Kidney epithelial cell (primary cell): Measurements from ENCODE around the gene FGF22. TPM values are rescaled to one million over a fixed set of nuclear protein-coding genes. Genes with fewer than 3 reads are reported as not detected.
"Not testable (repeated sequence)": the region's sequence is repeated elsewhere in the genome, so short reads cannot be mapped to it uniquely, and the experiment has no call there.

ENCODE experiments used
- DNase-seq: peaks from one replicate; pipeline ENCODE4 v3.0.0-alpha.2; 2010; ENCODE audit warnings: low read depth
- H3K27me3 ChIP-seq: 2 replicates; pipeline ENCODE4 v1.6.0; 2011; ENCODE audit warnings: low read length; ENCODE audit not compliant: control insufficient read depth, insufficient read depth
- H3K36me3 ChIP-seq: 2 replicates; pipeline ENCODE4 v1.5.1; 2011; ENCODE audit warnings: low read length; ENCODE audit not compliant: control insufficient read depth, insufficient read depth
- H3K4me3 ChIP-seq: 2 replicates; pipeline ENCODE4 v1.5.1; 2011; ENCODE audit warnings: low read depth, mild to moderate bottlenecking, control low read depth, low read length
- CTCF ChIP-seq: IDR thresholded peaks from 2 replicates; pipeline ENCODE4 v1.5.1; 2011; ENCODE audit warnings: mild to moderate bottlenecking, moderate library complexity, low read length, control low read depth, inconsistent platforms; ENCODE audit not compliant: insufficient read depth, poor library complexity, severe bottlenecking
- total RNA-seq: library from RNA; depleted of rRNA; stranded (reverse); fragments of >200 nt; gene quantifications from 2 replicates; pipeline ENCODE4 v1.2.3, GENCODE V29; 2015

FGF22 gene
- total RNA-seq, 1 donor from 2014 or later = not detected

- no peak overlapping the region for H3K4me3 ChIP-seq
- H3K27me3 ChIP-seq = no peaks in the 10 kb centered on the region
- no peak for TF ChIP-seq CTCF
- DNase-seq = no peak
- H3K36me3 ChIP-seq = no peaks in the 10 kb centered on the region
Measured at GRCh38 chr19:604355-604754, 35.3 kb upstream of the FGF22 start.

- not testable (repeated sequence) for H3K4me3 ChIP-seq, DNase-seq, H3K36me3 ChIP-seq, H3K27me3 ChIP-seq
Measured at GRCh38 chr19:605061-605971, 34.4 kb upstream of the FGF22 start.

- Histone ChIP-seq H3K4me3 (no peak overlapping the region), H3K36me3 (no peaks in the 10 kb centered on the region), H3K27me3 (no peaks in the 10 kb centered on the region)
- DNase-seq = no peak
- no peak for TF ChIP-seq CTCF
Measured at GRCh38 chr19:607301-608154, 32.2 kb upstream of the FGF22 start.

- no peak for DNase-seq
- no peak overlapping the region for H3K4me3 ChIP-seq
- TF ChIP-seq CTCF = no peak
- H3K36me3 ChIP-seq = no peaks in the 10 kb centered on the region
- peaks cover 4% of the 10 kb centered on the region for H3K27me3 ChIP-seq
Measured at GRCh38 chr19:608155-609003, 31.3 kb upstream of the FGF22 start.

GRCh38 chr19:609004-609346, 30.7 kb upstream of the FGF22 start:
- no peak overlapping the region for H3K4me3 ChIP-seq
- no peaks in the 10 kb centered on the region for H3K36me3 ChIP-seq
- peaks cover 4% of the 10 kb centered on the region for H3K27me3 ChIP-seq
- DNase-seq = no peak
- no peak for TF ChIP-seq CTCF
